ENCODE data around the gene MXRA8. TPM values are rescaled to one million over a fixed set of nuclear protein-coding genes. Genes with fewer than 3 reads are reported as not detected.
A peak's percentile ranks its signal among the peaks of the same experiment; 100 is the strongest.

Gene MXRA8
- total RNA-seq, 2 donors from 2014 or later: 28.3 to 29.2 TPM

DNA sequence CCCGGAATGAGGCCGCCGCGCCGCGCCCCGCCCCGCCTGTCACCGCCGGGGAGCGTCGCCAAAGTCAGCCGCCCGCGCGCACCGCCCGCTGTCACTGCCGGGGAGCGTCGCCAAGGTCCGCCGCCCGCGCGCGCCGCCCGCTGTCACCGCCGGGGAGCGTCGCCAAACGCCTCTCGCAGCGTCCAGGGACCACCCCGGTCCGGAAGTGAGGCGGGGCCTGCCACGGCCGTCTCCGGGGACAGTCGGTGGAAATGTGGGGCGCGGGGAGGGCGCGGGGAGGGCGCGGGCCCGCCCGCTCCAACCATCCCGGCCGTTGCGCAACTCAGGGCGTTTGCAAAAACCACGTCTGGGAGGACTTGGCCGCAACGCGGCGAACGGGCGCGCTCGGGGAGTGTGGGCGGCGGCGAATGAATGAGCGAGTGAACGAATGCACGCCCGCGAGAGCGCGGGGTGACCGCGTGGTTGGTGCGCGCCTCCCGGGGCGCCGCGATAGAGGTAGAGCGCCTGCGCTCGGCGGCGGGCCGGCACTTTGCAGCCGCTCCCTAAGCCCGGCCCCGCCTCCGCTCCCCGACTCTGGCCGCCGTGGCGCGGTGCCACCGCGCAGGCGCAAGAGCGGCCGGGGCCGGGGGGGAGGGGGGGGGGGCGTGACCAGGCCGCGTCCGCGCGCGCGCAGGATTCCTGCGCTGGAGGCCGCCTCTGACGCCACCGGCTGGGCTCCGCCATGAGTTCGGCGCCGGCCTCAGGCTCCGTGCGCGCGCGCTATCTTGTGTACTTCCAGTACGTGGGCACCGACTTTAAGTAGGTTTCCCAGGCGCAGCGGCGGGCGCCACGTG lies 50.2 kb downstream of the MXRA8 start, which contains the start of the genes ACAP3 and PUSL1:
Gene ACAP3 (minus strand): TSS at position 8 of the 833 bp plus-strand sequence. CDS start 115 bp downstream, outside the sequence.
Gene PUSL1 (plus strand): TSS at position 675 of the 833 bp plus-strand sequence. CDS start 47 bp downstream, at position 722.
- Mint-ChIP-seq H3K27ac (peak within 1 kb of the TSS; percentile 39), H3K4me3 (peak within 1 kb of the TSS; percentile 67), H3K4me1 (peaks cover 15% of the 10 kb centered on the region), H3K36me3 (ENCODE audit: low read depth) (peaks cover 2% of the 10 kb centered on the region), H3K9me3 (no peaks in the 10 kb centered on the region), H3K27me3 (ENCODE audit: insufficient read depth) (no peaks in the 10 kb centered on the region)
- Histone ChIP-seq H3K27me3 (ENCODE audit: control insufficient read depth, insufficient read depth, low read length, poor library complexity, severe bottlenecking) (no peaks in the 10 kb centered on the region), H3K4me3 (ENCODE audit: low read length) (peak within 1 kb of the TSS; percentile 81), H3K27ac (ENCODE audit: low read depth, low read length) (peak within 1 kb of the TSS; percentile 90), H3K9ac (ENCODE audit: extremely low read depth, low read length, poor library complexity, severe bottlenecking) (peak within 1 kb of the TSS; percentile 64), H3K9me3 (ENCODE audit: control insufficient read depth, low read length) (no peaks in the 10 kb centered on the region), H3K4me1 (ENCODE audit: control insufficient read depth, insufficient read depth, low read length) (peaks cover 20% of the 10 kb centered on the region), H3K36me3 (ENCODE audit: control insufficient read depth, insufficient read depth, low read length) (peaks cover 15% of the 10 kb centered on the region)
- WGBS, 2 experiments (ENCODE audit: insufficient coverage in 1 of 2, insufficient read length in 1 of 2): 0% methylated on average over 55 to 130 of the region's 131 CpGs
- DNase-seq: peak; percentile 92
- TF ChIP-seq, protein P1, sequence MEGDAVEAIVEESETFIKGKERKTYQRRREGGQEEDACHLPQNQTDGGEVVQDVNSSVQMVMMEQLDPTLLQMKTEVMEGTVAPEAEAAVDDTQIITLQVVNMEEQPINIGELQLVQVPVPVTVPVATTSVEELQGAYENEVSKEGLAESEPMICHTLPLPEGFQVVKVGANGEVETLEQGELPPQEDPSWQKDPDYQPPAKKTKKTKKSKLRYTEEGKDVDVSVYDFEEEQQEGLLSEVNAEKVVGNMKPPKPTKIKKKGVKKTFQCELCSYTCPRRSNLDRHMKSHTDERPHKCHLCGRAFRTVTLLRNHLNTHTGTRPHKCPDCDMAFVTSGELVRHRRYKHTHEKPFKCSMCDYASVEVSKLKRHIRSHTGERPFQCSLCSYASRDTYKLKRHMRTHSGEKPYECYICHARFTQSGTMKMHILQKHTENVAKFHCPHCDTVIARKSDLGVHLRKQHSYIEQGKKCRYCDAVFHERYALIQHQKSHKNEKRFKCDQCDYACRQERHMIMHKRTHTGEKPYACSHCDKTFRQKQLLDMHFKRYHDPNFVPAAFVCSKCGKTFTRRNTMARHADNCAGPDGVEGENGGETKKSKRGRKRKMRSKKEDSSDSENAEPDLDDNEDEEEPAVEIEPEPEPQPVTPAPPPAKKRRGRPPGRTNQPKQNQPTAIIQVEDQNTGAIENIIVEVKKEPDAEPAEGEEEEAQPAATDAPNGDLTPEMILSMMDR (conservative IDR thresholded peaks at IDR 0.05): no peak

DNA sequence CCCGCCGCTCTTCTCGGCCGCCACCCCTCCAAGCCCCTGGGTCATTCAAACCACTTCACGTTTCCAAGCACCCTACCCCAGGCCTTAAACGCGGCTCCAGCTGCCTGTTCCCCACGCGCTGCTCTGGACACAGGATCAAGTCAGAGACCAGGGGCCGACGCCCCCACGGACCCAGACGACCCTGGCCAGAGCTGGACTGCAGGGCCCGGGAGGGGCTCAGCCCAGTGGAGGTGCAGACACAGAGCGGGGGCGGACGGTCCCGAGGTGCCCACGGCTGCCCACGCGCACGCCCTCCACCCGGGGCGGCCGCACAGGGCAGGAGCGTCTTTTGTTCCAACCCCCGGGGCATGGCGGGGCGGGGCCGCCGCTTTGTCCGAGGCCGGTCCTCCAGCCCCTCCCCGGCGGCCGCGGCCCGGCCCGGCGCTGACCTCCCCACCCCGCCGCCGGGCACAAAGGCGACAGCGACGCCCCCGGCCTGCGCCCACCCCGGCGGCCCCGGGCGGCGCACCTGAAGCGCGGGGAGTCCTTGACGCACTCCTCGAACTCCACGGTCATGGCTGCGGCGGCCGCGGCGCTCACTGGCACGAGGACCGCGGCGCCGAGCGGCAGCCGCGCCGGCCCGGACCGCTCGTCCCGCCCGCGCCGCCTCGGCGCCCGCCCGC lies 51.0 kb downstream of the MXRA8 start:
- Mint-ChIP-seq H3K36me3 (ENCODE audit: low read depth) (no peaks in the 10 kb centered on the region), H3K27me3 (ENCODE audit: insufficient read depth) (no peaks in the 10 kb centered on the region), H3K4me3 (peak overlapping the region; percentile 67), H3K4me1 (peaks cover 15% of the 10 kb centered on the region), H3K9me3 (no peaks in the 10 kb centered on the region), H3K27ac (peak overlapping the region; percentile 21)
- Histone ChIP-seq H3K9me3 (ENCODE audit: control insufficient read depth, low read length) (no peaks in the 10 kb centered on the region), H3K9ac (ENCODE audit: extremely low read depth, low read length, poor library complexity, severe bottlenecking) (peak overlapping the region; percentile 32), H3K27me3 (ENCODE audit: control insufficient read depth, insufficient read depth, low read length, poor library complexity, severe bottlenecking) (no peaks in the 10 kb centered on the region), H3K36me3 (ENCODE audit: control insufficient read depth, insufficient read depth, low read length) (peaks cover 13% of the 10 kb centered on the region), H3K4me1 (ENCODE audit: control insufficient read depth, insufficient read depth, low read length) (peaks cover 20% of the 10 kb centered on the region), H3K27ac (ENCODE audit: low read depth, low read length) (peak overlapping the region; percentile 21), H3K4me3 (ENCODE audit: low read length) (peak overlapping the region; percentile 79)
- TF ChIP-seq, protein P1 (conservative IDR thresholded peaks at IDR 0.05): no peak
- DNase-seq: no peak
- WGBS, 2 experiments (ENCODE audit: insufficient coverage in 1 of 2, insufficient read length in 1 of 2): 0 to 2% methylated on average over 28 to 83 of the region's 83 CpGs

DNA sequence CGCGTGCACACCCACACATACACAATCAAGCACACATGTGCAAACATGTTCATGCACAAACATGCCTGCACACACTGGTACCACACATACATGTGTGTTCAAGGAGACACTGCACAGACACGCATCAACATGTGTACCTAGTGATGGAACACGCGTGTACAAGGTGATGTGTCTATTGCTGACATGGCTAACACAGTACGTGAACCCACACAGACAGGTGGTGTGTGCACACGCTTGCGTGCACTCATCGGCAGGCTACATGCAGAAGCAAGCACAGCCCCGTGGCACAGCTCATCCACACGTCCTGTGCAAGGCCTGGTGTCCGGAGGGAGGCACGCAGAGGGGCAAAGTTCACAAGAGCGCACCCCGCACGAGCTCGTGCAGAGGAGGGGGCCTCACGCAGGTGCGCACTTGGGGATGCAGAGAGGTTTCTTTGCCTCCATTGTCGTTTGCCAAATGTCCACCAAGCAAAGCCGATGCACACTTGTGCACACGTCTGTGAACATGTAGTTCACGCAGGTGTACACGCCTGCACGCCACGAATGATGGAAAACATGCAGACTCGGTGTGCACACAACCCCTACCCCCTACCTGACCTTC lies 51.6 kb downstream of the MXRA8 start:
- peaks cover 13% of the 10 kb centered on the region for H3K36me3 ChIP-seq (ENCODE audit: control insufficient read depth, insufficient read depth, low read length)
- no peak for DNase-seq
- WGBS, 2 experiments (ENCODE audit: insufficient coverage in 1 of 2, insufficient read length in 1 of 2): 68 to 72% methylated on average over 25 to 27 of the region's 27 CpGs
- Mint-ChIP-seq H3K4me1 (peaks cover 15% of the 10 kb centered on the region), H3K27ac (peak overlapping the region; percentile 21), H3K27me3 (ENCODE audit: insufficient read depth) (no peaks in the 10 kb centered on the region), H3K9me3 (no peaks in the 10 kb centered on the region), H3K4me3 (peak overlapping the region; percentile 66), H3K36me3 (ENCODE audit: low read depth) (no peaks in the 10 kb centered on the region)
- H3K4me1 ChIP-seq (ENCODE audit: control insufficient read depth, insufficient read depth, low read length): peaks cover 20% of the 10 kb centered on the region
- peak overlapping the region; percentile 21 for H3K27ac ChIP-seq (ENCODE audit: low read depth, low read length)
- H3K9me3 ChIP-seq (ENCODE audit: control insufficient read depth, low read length): no peaks in the 10 kb centered on the region
- peak overlapping the region; percentile 32 for H3K9ac ChIP-seq (ENCODE audit: extremely low read depth, low read length, poor library complexity, severe bottlenecking)
- H3K27me3 ChIP-seq (ENCODE audit: control insufficient read depth, insufficient read depth, low read length, poor library complexity, severe bottlenecking): no peaks in the 10 kb centered on the region
- TF ChIP-seq, protein P1 (conservative IDR thresholded peaks at IDR 0.05): no peak
- peak overlapping the region; percentile 79 for H3K4me3 ChIP-seq (ENCODE audit: low read length)

Data from endodermal cell (in vitro differentiated cells).